Measurements from ENCODE around the gene RAB31. TPM values are rescaled to one million over a fixed set of nuclear protein-coding genes. Genes with fewer than 3 reads are reported as not detected.
A peak's percentile ranks its signal among the peaks of the same experiment; 100 is the strongest.

The RAB31 gene
- total and polyA plus RNA-seq, 5 experiments from 2014 or later, result 0.74 to 2.2 (median 1.3) TPM

DNA sequence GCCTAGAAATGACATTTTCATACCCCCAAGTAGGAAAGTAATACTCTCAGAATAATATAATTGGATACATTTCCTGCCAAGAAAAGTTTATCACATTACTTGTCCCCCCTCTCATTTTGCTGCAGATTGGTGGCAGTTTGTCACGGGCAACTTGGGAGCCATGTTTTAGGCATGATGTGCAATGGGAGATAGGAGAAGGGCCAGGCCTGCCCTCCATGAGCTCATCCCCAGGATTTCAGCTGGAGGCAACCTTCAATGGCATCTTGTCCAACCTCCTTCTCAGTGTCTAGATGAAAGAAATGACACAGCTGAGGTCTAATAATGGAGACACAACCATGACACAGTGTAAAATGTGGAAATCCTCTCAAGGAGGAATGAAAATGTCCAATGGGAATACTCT lies 11.4 kb upstream of the RAB31 start:
- Mint-ChIP-seq H3K27me3 (peaks cover 0 to 5% (median 3%) of the 10 kb centered on the region in 5 donors), H3K27ac (no peak overlapping the region), H3K4me1 (peaks cover 0 to 19% (median 0%) of the 10 kb centered on the region in 4 donors), H3K9me3 (no peaks in the 10 kb centered on the region), H3K36me3 (no peaks in the 10 kb centered on the region), H3K4me3 (no peak overlapping the region)
- no peak for DNase-seq
- POLR2A ChIA-PET, result no interaction called here
- no peak for ATAC-seq

DNA sequence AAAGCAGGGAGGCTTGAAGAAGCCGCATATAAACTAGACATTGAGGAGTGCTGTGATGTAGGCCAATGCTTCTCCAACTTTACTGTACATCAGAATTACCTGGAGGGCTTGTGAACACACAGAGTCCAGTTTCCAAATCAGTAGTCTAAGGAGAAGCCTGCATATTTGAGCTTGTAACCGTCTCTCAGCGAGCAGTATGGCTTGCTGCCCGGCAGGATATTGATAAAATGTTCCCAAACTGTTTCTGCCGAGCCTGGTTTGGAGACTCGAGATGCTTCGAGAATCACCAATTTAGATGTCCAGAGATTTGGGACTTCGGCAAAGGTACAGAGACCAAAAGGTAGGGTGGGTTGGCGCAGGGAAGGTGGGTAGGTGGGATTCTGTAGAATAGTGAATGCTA lies 11.0 kb upstream of the RAB31 start:
- DNase-seq, result no peak
- Mint-ChIP-seq H3K9me3 (no peaks in the 10 kb centered on the region), H3K27me3 (peaks cover 0 to 5% (median 3%) of the 10 kb centered on the region in 5 donors), H3K4me1 (peaks cover 0 to 23% (median 0%) of the 10 kb centered on the region in 4 donors), H3K4me3 (no peak overlapping the region), H3K27ac (no peak overlapping the region), H3K36me3 (no peaks in the 10 kb centered on the region)
- POLR2A ChIA-PET, result no interaction called here
- no peak for ATAC-seq

DNA sequence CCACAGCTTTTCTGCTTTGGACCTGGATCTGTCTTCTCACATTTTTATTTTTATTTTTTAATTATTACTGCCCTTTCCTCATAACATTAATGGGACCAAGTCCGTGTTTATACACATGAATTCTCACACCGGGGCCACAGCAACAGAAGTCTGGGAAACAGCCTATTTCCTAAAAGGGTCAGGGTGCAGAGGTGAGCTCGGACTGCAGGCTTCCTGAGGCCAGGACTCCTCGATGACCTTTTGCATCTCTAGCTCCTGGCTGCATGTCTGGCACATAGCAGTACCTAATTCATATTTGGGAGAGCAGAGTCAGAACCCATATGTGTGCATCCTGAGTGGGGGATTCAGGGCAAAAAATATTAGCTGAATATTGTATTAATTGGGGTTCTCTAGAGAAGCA lies 9.6 kb upstream of the RAB31 start:
- DNase-seq (no peak), ATAC-seq (no peak)
- Mint-ChIP-seq H3K27me3 (peaks cover 1 to 8% (median 3%) of the 10 kb centered on the region in 5 donors), H3K4me3 (no peak overlapping the region), H3K27ac (no peak overlapping the region), H3K4me1 (peaks cover 0 to 24% (median 0%) of the 10 kb centered on the region in 4 donors), H3K36me3 (no peaks in the 10 kb centered on the region), H3K9me3 (no peaks in the 10 kb centered on the region)
- POLR2A ChIA-PET, result no interaction called here

DNA sequence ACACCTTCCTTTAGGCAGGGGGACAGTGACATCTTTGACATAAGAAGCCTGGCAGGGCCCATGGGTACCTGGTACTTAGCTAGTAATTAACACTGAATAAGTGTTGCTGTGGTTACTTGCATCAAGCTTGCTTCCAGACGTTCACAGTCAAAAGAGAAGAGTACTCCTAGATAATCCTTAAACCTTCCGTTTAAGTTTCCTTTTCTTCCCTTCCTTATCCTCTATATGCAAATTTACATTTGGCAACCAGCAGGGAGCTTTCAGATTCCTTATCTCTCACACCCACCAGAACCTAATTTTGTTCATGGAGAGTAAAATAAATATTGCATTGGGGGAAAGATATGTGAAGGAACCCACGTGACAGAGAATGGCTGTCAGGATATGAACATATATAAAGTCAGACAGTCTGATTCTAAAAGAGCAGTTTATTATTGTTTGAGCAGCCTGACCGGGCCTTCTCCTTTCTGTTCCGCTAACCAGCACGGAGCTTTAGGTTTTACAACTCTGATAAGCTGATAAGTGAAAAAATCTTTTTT lies 7.8 kb upstream of the RAB31 start:
- Mint-ChIP-seq H3K27me3 (peaks cover 3 to 20% (median 16%) of the 10 kb centered on the region in 5 donors), H3K27ac (no peak overlapping the region), H3K36me3 (no peaks in the 10 kb centered on the region), H3K4me3 (no peak overlapping the region), H3K9me3 (no peaks in the 10 kb centered on the region), H3K4me1 (peaks cover 0 to 19% (median 0%) of the 10 kb centered on the region in 4 donors)
- DNase-seq (no peak), ATAC-seq (no peak)
- POLR2A ChIA-PET, result no interaction called here

DNA sequence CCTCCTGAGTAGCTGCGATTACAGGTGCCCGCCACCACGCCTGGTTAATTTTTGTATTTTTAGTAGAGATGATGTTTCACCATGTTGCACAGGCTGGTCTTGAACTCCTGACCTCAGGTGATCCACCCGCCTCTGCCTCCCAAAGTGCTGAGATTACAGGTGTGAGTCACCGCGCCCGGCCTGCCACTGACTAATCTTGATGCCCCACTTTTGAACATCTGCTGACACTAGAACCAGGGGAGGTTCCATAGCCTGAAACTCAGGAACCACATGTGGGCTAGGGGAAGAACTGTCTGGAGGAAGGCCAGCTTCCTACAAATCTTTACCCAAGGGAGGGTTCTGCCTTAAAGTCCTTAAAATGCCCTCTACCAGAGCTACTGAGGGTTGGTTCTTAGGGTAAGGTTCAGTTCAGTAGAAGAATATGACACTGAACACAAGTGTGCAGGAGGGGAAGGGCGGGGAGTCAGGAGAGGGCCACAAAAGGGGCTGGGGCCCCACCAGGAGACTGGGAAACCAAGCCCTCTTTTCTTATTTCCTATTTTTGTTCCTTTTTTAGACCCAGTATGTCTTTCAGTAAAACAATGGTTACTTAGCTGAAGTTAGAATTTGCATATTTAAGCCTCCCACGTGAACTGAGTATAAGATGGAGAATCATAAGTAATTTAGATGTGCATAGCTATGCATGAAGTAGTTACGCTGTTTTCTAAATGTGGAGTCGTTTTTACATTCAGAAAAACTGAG lies 6.3 kb upstream of the RAB31 start:
- Mint-ChIP-seq H3K27ac (no peak overlapping the region), H3K36me3 (no peaks in the 10 kb centered on the region), H3K27me3 (peaks cover 11 to 34% (median 28%) of the 10 kb centered on the region in 5 donors), H3K4me3 (no peak overlapping the region), H3K9me3 (no peaks in the 10 kb centered on the region), H3K4me1 (peaks cover 0 to 8% (median 0%) of the 10 kb centered on the region in 4 donors)
- POLR2A ChIA-PET, result no interaction called here
- ATAC-seq (no peak), DNase-seq (no peak)

- peak overlapping the region in 1 of 10 donors; percentile 7 for H3K27ac Mint-ChIP-seq
- no peak for DNase-seq
- H3K4me3 Mint-ChIP-seq, result no peak overlapping the region
- POLR2A ChIA-PET, result no interaction called here
- H3K27me3 Mint-ChIP-seq, result peaks cover 20 to 54% (median 41%) of the 10 kb centered on the region in 5 donors
- ATAC-seq, result no peak
- H3K36me3 Mint-ChIP-seq, result no peaks in the 10 kb centered on the region
- H3K9me3 Mint-ChIP-seq, result no peaks in the 10 kb centered on the region
- peaks cover 0 to 20% (median 9%) of the 10 kb centered on the region in 4 donors for H3K4me1 Mint-ChIP-seq
Observed at GRCh38 chr18:9704233-9705118, 3.6 kb upstream of the RAB31 start.

- peaks cover 0 to 28% (median 15%) of the 10 kb centered on the region in 4 donors for H3K4me1 Mint-ChIP-seq
- peak overlapping the region in 1 of 10 donors; percentile 0 for H3K27ac Mint-ChIP-seq
- no peak for DNase-seq
- H3K27me3 Mint-ChIP-seq, result peaks cover 25 to 62% (median 48%) of the 10 kb centered on the region in 5 donors
- POLR2A ChIA-PET, result no interaction called here
- no peaks in the 10 kb centered on the region for H3K36me3 Mint-ChIP-seq
- ATAC-seq, result no peak
- peak overlapping the region in 1 of 10 donors; percentile 26 for H3K4me3 Mint-ChIP-seq
- H3K9me3 Mint-ChIP-seq, result no peaks in the 10 kb centered on the region
Observed at GRCh38 chr18:9705183-9705829, 2.8 kb upstream of the RAB31 start.

GRCh38 chr18:9706081-9706935 lies 1.8 kb upstream of the RAB31 start:
- ATAC-seq (no peak), DNase-seq (no peak)
- POLR2A ChIA-PET, result no interaction called here
- H3K9me3 Mint-ChIP-seq, result no peaks in the 10 kb centered on the region
- H3K27ac Mint-ChIP-seq, result peak overlapping the region in 1 of 10 donors; percentile 11
- peaks cover 0 to 2% (median 0%) of the 10 kb centered on the region in 3 donors for H3K36me3 Mint-ChIP-seq
- peaks cover 27 to 72% (median 51%) of the 10 kb centered on the region in 5 donors for H3K27me3 Mint-ChIP-seq
- peaks cover 2 to 35% (median 17%) of the 10 kb centered on the region in 4 donors for H3K4me1 Mint-ChIP-seq
- H3K4me3 Mint-ChIP-seq, result peak overlapping the region in 6 of 10 donors; percentile 8 to 58 (median 31)

GRCh38 chr18:9707381-9708056 lies 582 bp upstream of the RAB31 start:
- peaks cover 0 to 2% (median 0%) of the 10 kb centered on the region in 9 donors for H3K9me3 Mint-ChIP-seq
- POLR2A ChIA-PET, result no interaction called here
- H3K27me3 Mint-ChIP-seq, result peaks cover 33 to 84% (median 61%) of the 10 kb centered on the region in 5 donors
- DNase-seq (no peak), ATAC-seq (no peak)
- peak overlapping the region in 1 of 10 donors; percentile 36 for H3K27ac Mint-ChIP-seq
- peaks cover 0 to 2% (median 0%) of the 10 kb centered on the region in 3 donors for H3K36me3 Mint-ChIP-seq
- peaks cover 2 to 40% (median 22%) of the 10 kb centered on the region in 4 donors for H3K4me1 Mint-ChIP-seq
- peak overlapping the region; percentile 34 to 73 (median 62) for H3K4me3 Mint-ChIP-seq

GRCh38 chr18:9708434-9709303 lies 568 bp downstream of the RAB31 start:
- Mint-ChIP-seq H3K4me3 (peak overlapping the region; percentile 64 to 86 (median 72)), H3K4me1 (peaks cover 2 to 42% (median 22%) of the 10 kb centered on the region in 4 donors), H3K36me3 (peaks cover 0 to 2% (median 0%) of the 10 kb centered on the region in 3 donors), H3K27me3 (peaks cover 41 to 92% (median 69%) of the 10 kb centered on the region in 5 donors), H3K9me3 (peaks cover 0 to 2% (median 0%) of the 10 kb centered on the region in 9 donors), H3K27ac (no peak overlapping the region)
- no peak for DNase-seq
- POLR2A ChIA-PET, result no interaction called here
- no peak for ATAC-seq
